AG09309 (cell line): Measurements from ENCODE around the gene ATXN10.

ENCODE experiments used
- DNase-seq: peaks from one replicate; pipeline ENCODE4 v3.0.0-alpha.2; 2010; ENCODE audit warnings: low read depth
- H3K4me3 ChIP-seq: 2 replicates; pipeline ENCODE4 v1.5.1; 2011; ENCODE audit warnings: mild to moderate bottlenecking, low read depth, low read length, moderate library complexity; ENCODE audit not compliant: control insufficient read depth
- TF ChIP-seq, protein P1 (sequence below): IDR thresholded peaks from 2 replicates; pipeline ENCODE4 v1.5.1; 2011; ENCODE audit warnings: mild to moderate bottlenecking, low read depth, low read length, inconsistent platforms; ENCODE audit not compliant: insufficient read depth, control insufficient read depth; ENCODE audit errors: missing control alignments

ATXN10 gene

DNA sequence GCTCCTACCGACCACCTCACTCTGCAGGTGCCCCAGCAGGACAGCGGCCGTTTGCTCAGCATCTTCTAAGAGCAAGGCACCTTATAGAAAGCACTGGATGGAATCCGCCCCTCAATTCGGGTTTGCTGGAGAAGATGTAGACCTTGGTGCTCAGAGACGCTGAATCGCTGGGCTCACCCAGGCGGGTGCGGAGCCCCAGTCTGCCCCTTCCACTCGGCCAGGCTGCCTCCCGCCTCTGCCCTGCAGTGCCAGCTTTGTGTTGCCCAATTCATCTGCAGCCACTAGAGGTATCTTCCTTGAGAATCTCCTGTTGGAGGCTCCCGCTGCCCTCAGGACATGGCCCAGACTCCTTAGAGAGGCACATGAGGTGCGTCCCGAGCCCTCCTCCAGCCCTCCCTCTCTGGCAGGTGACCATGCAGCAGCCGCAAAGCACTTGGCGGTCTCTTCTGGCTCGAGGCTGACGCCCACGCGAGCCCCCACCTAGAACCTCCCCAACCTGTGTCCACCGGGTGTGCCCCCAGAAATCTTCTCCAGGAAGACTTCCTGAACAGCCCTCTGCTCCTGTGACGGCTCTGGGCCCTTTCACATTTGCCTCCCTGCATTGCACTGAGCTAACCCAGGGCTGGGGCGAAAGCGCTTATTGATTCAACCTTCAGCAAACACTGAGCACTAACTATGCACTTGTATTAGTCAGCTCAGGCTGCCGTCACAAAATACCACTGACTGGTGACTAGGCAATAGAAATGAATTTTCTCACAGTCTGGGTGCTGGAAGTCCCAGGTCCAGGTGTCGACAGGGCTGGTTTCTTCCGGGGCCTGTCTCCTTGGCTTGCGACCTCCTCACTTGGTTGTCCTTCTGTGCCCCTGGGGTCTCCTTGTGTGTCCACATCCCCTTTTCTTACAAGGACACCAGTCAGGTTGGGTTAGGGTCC lies 187.9 kb downstream of the ATXN10 start:
- H3K4me3 ChIP-seq, result no peak overlapping the region
- no peak for DNase-seq
- TF ChIP-seq, protein P1, sequence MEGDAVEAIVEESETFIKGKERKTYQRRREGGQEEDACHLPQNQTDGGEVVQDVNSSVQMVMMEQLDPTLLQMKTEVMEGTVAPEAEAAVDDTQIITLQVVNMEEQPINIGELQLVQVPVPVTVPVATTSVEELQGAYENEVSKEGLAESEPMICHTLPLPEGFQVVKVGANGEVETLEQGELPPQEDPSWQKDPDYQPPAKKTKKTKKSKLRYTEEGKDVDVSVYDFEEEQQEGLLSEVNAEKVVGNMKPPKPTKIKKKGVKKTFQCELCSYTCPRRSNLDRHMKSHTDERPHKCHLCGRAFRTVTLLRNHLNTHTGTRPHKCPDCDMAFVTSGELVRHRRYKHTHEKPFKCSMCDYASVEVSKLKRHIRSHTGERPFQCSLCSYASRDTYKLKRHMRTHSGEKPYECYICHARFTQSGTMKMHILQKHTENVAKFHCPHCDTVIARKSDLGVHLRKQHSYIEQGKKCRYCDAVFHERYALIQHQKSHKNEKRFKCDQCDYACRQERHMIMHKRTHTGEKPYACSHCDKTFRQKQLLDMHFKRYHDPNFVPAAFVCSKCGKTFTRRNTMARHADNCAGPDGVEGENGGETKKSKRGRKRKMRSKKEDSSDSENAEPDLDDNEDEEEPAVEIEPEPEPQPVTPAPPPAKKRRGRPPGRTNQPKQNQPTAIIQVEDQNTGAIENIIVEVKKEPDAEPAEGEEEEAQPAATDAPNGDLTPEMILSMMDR, result no peak

DNA sequence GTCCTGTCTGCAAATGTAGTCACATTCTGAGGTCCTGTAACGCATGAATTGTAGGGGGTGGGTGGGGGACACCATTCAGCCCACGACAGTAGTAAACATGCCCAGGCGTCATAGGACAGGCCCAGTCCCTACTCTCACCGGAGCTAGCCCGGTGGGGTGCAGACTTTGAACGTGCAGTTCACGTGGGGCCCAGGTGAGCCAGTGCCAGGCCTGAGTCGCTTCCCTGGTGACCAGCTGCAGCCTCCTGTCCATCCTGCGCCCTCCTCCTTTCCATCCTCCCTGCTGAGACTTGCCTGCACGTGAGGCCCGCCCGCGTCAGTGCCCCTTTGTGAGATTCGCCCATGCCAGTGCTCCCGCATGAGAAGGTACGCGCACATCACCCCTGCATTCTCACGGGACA lies 188.6 kb downstream of the ATXN10 start:
- no peak for DNase-seq
- TF ChIP-seq, protein P1, result no peak
- H3K4me3 ChIP-seq, result no peak overlapping the region

DNA sequence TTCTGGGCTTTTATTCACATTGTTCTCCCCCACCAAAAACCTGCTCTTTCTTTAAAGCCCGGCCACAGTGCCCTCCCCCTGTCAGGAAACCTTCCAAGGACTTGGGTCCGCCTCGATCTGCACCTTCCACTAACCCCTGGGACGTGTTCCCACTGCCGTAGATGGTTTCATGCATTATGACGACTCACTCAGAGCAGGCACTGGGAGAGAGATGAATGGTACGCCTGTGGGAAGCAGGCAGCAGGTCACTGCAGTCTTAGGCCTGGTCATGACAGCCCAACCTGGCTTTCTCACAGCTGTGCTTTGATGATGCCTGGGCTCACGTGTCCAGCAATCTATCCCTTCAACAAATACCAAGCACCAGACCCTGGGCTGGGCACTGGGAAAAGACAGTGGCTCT lies 189.6 kb downstream of the ATXN10 start:
- H3K4me3 ChIP-seq, result no peak overlapping the region

DNA sequence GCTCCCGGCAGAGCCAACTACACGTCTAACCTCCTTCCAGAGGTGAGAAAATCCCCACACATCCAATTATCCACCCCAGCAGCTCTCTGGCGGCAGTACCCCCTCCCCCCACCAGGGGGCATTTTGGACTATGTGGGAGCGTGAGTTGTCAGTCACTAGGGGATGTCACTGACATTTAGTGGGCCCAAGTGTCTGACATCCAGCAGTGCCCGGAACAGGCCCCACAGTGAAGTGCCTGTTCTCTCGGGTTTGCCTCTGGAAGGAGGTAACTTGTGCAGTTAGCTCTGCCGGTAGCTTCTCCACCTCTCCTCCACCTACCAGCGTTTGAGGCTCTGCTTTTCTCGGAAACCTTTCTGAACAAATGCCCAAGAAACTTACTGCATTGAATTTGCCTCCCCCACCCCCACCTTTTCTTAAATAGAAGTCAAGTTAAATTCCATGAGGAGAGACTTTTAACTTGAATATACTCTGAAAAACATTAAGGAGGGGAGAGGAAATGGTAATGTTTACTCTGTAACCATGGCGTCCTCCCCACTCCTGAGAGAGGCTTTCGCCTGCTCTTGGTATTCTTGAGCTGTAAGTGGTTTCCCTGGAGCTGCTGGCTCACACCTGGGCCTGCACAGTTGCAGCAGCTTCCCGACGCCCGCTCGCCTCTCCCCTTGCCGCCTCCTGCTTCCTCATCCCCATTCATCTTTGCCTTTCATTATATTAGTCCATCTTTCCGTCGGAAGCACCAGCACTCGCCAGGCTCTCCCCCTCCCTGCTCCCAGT lies 192.5 kb downstream of the ATXN10 start:
- no peak overlapping the region for H3K4me3 ChIP-seq
- no peak for DNase-seq
- TF ChIP-seq, protein P1, result peak; percentile 94

More for the DNA sequence above, 189.6 kb downstream of the ATXN10 start:
- no peak for DNase-seq
- TF ChIP-seq, protein P1, result no peak

DNA sequence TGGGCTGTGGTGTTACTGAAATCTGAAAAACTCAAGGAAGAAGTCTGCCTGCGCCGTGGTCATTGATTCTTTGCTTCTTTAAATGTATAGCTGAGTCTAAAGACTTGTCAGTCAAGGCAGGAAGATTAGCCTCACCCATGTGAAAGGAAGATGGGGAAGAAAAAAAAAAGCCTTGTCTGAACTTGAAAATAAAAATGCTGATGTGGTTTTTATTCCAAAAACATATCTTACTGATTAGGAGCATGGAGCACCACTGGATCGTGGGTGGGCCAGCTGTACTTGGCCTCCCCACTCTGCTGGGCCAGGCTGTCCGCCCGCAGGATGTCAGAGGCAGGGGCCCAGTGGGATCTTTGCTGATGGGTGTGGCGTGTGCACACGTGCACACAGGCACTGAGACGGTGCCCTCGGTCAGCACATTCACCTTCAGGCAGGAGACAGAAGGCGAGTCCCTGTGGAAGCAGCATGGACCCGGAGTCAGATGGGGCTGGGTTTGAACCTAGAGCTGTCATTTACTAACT lies 193.4 kb downstream of the ATXN10 start:
- H3K4me3 ChIP-seq, result no peak overlapping the region
- no peak for DNase-seq
- TF ChIP-seq, protein P1, result no peak

DNA sequence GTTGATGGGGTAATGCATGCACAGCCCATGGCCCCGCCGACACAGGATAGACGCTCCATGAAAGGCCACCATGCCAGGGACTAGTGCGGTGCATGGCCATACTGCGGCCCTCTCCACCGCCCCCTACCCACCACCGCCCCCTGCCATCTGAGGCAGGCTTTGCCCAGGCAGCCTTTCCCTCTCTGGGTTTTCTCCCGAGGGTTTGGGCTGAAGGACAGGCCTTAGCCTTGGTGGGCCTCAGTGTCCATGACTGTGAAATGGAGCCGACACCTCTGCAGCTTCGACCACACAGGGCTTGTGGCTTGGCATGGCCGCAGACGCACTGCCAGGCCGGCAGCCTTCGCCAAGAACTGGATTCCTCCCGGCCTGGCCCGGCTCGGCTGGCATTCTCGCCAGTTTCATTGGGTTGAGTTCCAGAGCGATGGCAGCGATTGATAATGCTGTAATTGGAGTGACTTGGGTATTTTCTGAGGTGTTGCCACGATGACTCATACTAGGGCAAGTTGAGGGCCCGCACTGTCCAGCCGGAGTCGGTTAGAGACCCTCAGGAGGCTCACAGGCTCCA lies 194.0 kb downstream of the ATXN10 start:
- TF ChIP-seq, protein P1, result no peak
- H3K4me3 ChIP-seq, result no peak overlapping the region
- no peak for DNase-seq
